LNCaP clone FGC (cell line): ENCODE data around the gene ZNF621.

Experiments
- DNase-seq: peaks from one replicate; pipeline ENCODE4 v3.0.0-alpha.2; 2011; ENCODE audit warnings: low read depth
- H3K4me3 ChIP-seq: 2 replicates; pipeline ENCODE4 v1.5.1; 2011; ENCODE audit warnings: mild to moderate bottlenecking, low read depth, low read length, control low read depth
- TF ChIP-seq, protein P1 (sequence below): IDR thresholded peaks from 2 replicates; pipeline ENCODE4 v1.5.1; 2012; ENCODE audit warnings: mild to moderate bottlenecking; ENCODE audit not compliant: control insufficient read depth, insufficient read depth; ENCODE audit errors: extremely low read depth

ZNF621 gene

DNA sequence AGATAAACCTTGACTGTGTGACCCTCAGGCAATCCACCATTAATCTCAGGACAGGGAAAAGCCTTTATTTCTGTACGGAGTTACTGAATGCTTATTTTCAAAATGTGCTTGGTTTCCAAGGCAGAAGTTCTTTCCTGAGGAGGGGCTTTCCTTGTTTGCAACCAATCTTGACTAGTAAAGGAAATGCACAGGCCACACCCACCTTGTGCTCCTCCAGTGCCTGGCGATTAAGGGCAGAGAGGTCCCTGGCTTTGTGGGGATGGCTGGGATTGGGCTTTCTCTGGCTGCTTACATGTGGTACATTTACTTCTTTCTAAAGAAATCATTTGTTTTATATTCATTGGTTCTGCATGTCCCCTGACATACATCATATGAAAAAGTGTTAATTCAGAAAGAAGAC is 47.8 kb downstream of the ZNF621 start:
- no peak overlapping the region for H3K4me3 ChIP-seq
- TF ChIP-seq, protein P1, sequence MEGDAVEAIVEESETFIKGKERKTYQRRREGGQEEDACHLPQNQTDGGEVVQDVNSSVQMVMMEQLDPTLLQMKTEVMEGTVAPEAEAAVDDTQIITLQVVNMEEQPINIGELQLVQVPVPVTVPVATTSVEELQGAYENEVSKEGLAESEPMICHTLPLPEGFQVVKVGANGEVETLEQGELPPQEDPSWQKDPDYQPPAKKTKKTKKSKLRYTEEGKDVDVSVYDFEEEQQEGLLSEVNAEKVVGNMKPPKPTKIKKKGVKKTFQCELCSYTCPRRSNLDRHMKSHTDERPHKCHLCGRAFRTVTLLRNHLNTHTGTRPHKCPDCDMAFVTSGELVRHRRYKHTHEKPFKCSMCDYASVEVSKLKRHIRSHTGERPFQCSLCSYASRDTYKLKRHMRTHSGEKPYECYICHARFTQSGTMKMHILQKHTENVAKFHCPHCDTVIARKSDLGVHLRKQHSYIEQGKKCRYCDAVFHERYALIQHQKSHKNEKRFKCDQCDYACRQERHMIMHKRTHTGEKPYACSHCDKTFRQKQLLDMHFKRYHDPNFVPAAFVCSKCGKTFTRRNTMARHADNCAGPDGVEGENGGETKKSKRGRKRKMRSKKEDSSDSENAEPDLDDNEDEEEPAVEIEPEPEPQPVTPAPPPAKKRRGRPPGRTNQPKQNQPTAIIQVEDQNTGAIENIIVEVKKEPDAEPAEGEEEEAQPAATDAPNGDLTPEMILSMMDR = no peak
- no peak for DNase-seq

DNA sequence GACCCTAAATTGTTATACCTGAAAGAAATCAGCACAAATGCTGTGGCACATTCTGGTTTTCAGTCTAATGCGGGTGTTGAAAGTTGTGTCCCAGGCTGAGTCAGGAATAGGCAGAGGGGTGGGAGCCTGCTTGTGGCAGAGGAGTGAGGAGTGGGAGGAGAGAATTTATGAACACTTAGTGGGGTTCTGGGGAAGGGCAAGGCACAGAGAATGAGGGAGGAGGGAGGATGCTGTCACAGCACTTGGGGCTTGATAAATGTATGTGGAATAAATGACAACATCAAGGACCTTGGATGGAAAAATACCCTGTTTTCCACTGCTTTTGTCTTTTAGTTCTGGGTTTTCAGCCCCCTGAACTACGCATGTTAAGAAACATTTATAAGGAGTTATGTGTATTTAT is 49.3 kb downstream of the ZNF621 start:
- no peak for DNase-seq
- TF ChIP-seq, protein P1 = no peak

DNA sequence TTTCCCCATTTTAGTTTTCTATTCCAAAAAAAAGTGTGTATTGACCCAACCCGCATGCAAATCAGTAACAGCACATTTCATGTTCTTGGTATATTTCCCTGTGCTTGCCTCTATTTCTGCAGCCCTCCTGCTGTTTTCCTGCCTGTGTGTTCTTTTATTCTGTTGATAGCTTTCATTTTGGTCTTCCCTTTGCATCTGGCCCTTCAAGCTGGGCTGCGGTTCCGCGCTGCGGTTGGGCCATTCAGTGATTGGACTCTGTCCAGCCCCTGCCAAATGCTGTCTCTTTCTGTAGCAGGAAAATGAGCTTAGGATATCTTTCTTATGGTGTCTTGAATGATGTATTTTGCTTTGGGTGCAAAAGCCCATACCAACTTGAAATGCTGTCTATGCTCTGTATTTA is 49.9 kb downstream of the ZNF621 start:
- TF ChIP-seq, protein P1 = no peak
- H3K4me3 ChIP-seq = no peak overlapping the region
- no peak for DNase-seq

More for the DNA sequence above, 49.3 kb downstream of the ZNF621 start:
- no peak overlapping the region for H3K4me3 ChIP-seq

DNA sequence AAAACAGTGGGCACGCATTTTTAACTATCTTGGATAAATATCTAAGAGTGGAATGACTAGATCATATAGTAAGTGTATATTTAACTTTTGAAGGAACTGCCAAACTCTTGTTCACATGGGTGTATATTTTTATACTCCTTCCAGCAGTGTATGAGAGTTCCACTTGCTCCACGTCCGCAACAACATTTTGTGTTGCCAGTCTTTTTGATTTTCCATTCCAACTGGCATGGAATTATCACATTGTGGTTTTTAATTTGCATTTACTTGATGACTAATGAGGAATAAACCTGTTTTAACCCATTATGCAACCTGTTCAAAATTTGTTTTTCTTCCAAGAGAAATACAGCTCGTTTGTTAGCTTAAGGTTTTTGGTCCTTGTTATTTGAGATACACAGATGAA is 51.6 kb downstream of the ZNF621 start:
- TF ChIP-seq, protein P1 = no peak
- H3K4me3 ChIP-seq = no peak overlapping the region
- DNase-seq = no peak

DNA sequence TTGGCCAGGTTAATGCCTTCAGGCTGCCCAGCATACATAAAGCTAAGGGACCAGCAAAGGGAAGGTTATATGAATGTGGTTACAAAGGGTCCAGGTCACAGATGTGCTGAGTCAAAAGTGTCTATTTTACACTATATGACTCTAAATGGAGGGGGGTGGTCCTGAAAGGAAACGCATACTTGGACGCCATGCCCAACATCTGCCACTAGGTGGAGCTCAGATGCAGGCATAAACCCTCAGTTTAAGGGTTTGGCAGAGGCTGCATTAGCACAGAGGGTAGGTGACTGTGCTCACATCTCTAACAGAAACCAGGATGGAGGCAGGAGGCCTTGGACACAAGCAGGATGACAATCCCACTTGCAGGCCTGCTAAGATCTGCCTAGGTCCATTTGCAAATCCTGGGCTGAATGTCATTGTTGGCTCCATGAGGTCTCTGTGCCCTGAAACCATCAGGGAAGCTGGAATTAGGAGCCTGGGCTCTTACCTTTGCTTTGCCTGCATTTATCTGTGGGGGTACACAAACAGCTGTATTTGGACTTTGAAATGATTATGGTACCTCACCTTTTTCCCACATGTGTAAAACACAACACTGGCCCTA is 55.8 kb downstream of the ZNF621 start:
- H3K4me3 ChIP-seq = no peak overlapping the region
- DNase-seq = peak; percentile 32
- TF ChIP-seq, protein P1 = peak; percentile 93

DNA sequence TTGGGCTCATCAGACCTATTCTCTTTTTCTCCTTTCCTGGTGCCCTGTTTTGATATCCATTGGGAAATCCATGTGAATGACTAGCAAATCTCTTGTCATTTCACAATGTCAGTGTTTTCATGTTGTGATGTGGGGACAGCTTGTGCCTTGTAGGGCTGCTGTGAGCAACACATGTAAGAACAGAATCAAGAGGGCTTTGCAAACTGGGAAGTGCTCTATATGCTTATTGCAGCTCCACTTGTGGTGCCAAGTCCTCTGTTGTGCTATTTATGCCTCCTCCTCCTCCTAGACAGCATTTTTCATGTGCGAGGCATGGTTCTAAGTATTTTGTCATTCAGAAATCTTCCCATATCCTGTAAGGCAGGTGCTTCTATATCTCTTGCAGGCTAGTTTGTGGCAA is 56.4 kb downstream of the ZNF621 start:
- H3K4me3 ChIP-seq = no peak overlapping the region
- no peak for DNase-seq
- TF ChIP-seq, protein P1 = no peak

DNA sequence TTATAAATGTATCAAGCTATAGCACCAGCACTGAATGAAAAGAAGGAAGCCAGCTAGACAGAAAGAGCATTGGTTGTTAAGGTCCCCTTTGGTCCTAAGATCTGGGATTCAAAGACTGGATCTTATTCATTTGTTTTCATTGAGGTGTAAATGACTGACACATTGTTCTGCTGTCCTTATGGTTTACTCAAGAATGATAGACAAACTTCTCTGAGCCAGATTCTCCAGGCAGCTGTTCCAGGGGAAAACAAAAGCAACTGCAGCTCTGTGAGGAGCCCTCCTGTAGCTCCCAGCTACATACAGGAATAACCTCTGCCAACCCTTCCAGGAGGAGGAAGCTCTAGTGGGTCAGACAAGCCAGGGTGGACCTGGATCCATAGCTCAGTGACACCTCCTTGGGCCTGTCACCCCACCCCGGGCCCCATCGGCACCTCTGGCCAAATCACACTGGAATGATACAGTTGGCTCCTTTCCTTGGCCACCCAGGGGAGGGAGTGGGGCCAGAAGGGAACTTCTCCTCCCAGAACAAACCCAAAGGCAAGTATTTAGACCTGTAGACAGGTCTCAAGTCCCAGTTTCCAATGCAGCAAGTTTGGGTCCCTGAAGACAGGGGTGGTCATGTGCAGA is 57.8 kb downstream of the ZNF621 start:
- TF ChIP-seq, protein P1 = no peak
- DNase-seq = no peak
- no peak overlapping the region for H3K4me3 ChIP-seq
